Activated CD4-positive, alpha-beta T cell treated with anti-CD3 and anti-CD28 coated beads for 4 hours (primary cell): Measurements from ENCODE around the gene MTG2.

Experiments used
- DNase-seq, 2 donors: peaks; one replicate each; pipeline ENCODE4 v3.0.0-alpha.2; 2020

The MTG2 gene

DNA sequence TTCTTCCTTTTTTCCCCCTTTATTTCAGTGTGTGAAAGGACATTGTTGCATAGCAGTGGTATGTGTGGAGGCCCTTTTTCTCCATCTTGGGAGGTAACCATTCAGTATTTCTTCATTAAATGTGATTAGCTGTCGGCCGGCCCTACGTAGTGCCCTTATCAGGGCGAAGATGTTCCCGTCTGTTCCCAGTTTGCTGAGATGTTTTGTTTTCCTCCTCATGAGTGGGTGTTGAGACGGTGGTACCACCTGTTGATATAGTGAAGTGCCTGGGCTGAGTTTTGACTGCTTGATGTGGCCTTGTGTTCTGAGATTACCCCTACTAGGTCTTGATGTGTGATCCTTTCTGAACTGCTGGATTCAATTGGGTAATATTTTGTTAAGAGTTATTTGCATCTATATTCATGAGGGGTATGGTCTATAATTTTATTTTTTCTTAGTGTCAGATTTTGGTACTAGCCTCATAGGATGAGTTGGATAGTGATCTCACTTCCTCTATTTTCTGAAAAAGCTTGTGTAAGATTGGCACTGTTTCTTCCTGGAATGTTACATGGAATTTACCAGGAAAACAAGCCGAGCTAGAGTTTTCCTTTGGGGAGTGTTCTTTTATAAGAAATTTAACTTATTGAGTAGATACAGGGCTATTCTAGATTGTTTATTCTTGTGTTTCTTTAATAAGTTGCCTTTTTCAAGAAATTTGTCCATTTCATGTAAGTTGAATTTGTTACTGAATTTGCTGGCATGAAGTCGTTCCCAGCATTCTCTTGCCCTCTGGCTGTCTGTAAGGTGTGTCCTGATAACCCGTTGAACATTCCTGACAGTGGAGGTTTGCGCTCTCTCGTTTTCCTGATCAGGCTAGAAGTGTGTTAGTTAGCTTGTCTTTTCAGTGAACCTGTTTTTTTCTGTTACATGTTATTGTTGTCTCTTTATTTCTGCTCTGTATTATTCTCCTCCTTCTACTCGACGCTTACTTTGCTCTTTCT is 4.3 kb downstream of the MTG2 start:
- DNase-seq, result no peak

DNA sequence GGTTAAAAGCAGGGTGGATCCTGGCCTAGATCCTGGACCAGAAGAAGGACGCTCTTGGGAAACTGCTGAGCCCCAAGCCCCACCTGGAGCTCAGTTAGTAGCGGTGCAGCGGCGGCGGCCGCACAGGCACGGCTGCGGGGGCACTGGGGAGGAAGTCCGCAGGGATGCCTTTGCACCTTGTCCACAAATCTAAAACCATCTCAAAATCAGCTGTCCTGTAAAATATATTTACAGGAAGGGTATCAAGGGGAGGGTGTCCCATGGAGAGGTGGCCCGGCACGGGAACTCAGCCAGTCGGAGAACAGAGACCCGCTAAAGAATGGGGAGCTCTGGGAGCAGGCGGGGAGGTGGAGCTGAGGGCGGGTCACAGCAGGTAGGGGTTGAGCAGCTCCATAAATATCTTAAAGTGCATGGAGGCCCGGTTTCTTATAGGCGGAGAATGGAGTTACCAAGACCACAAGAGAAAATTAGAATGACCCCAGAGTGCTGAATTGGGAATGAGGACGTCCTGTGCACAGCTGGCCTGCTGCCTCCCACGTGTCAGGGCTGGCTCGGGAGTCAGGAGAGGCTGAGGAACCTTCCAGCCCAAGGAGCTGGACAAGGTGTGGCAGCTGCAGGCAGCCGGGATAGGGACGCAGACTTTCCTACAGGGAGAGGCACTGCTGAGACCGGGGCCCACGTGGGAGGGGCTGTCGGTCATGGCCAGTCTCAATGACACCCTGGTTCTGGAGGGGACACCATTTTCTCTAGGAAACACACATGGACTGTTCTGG is 8.0 kb downstream of the MTG2 start:
- no peak for DNase-seq

DNA sequence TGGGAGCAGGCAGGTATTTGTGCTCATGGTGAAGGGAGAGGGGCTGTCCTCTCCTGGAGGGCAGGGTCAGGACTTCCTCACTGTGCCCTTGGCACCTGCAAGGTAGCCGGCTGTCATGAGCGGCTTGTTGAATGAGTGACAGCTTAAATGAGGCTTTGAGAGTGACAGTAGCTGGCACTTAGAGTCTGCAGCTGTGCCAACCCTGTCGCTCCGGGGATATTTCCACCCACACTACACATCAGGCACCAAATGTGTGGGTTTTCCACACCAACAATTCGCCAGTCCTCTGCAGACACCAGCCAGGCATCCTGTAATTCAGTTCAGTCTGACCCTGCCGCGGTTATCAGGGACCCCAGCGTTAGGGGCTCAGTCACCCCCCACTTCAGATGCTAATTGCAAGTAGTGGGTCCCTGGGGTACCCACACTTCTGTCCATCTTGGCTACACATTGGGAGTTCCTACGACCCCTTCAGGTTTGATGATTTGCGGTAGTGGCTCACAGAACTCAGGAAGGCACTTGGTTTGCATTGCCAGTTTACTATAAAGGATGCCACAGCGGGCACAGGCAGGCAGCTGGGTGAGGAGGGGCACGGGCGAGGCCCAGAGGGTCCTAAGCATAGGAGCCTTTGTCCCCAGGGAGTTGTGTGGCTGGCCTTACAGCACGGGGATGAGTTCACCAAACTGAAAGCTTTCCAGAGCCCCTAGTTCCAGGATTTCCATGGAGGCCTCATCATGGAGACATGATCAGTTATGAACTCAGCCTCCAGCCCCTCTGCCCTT is 9.1 kb downstream of the MTG2 start:
- no peak for DNase-seq

DNA sequence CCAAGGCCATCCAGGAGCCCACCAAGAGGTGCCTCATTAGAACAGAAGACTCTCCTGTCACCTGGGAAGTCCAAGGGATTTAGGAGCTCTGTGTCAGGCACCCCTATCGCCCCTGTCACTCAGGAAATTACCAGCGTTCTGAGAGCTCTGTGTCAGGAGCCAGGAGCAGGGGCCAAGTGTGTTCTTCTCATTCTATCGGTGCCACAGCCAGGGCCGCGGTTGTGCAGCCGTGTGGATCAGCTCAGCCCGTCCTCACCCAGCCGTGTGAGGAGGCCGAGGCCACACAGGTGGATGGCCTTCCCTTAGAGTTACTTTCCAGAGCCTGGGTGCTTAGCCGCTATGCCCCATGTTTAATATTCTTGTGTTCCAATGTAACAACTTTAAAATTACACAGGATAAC is 9.8 kb downstream of the MTG2 start:
- DNase-seq, result no peak

DNA sequence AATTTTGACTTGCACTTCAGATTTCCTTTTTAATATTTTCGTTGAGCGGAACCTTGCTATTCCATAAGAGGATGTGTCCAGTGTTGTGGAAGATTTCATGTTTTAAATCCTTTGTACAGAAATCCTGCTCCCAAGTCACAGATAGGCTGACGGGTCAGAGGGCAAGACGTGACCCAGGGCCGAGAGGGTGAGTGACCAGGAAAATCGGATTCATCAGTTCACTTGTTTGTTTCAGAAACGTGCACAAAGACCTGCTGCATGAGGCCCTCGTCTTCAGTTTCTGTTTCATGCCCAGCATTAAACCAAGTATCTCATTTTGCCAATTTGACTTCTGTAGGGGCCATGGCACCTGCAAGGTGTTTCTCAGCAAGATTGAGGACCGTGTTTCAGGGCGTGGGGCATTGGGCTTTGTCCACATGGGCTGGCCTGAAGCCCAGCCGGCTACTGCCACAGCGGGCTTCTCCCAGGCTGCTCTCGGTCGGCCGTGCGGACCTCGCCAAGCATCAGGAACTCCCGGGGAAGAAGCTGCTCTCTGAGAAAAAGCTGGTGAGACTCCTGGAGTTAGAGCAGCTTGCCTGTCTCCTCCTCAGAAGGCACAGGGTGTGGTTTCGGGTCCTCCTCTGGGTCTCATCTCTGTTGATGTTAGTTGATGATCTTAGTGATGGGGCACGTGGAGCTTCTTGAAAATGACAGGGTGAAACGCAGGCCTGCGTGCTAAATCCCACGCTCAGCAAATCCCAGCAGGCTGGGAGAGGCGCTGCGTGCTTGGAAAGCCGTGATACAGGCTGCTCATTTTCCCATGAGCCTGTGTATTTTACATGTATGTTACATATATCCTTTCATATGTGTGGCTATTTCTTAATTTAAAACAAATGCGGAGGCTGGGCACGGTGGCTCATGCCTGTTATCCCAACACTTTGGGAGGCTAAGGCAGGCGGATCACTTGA is 10.5 kb downstream of the MTG2 start:
- DNase-seq, result no peak

DNA sequence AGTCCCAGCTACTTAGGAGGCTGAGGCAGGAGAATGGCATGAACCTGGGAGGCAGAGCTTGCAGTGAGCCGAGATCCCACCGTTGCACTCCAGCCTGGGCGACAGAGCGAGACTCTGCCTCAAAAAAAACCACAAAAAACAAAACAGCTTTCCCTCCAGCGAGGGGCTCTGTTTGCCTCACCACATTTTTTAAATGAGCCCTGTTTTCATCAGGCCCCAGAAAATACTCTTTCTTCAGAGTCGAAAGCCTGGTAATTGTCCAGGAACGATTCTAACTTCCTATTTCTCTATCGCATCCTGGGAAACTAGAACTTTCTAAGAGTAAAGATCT is 12.2 kb downstream of the MTG2 start:
- DNase-seq, result no peak

DNA sequence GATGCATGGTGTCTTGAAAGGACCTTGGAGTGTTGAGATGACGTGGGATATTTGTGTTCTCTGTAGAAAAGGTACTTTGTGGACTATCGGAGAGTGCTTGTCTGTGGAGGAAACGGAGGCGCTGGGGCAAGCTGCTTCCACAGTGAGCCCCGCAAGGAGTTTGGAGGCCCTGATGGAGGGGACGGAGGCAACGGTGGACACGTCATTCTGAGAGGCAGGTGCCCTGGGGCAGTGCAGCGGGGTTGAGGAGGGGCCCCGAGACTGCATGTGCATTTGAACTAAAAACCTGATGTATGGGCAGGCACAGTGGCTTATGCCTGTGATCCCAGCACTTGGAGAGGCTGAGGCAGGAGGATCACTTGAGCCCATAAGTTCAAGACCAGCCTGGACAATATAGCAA is 12.9 kb downstream of the MTG2 start:
- no peak for DNase-seq

DNA sequence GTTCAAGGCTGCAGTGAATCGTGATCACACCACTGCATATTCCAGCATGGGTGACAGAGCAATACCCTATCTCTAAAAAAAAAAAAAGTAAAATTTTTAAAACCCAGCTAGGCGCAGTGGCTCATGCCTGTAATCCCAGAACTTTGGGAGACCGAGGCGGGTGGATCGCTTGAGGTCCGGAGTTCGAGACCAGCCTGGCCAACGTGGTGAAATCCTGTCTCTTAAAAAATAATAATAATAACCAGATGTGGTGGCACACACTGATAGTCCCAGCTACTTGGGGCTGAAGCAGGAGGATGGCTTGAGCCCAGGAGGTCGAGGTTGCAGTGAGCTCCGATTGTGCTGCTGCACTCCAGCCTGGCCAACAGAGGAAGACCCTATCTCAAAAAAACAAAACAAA is 13.5 kb downstream of the MTG2 start:
- no peak for DNase-seq

DNA sequence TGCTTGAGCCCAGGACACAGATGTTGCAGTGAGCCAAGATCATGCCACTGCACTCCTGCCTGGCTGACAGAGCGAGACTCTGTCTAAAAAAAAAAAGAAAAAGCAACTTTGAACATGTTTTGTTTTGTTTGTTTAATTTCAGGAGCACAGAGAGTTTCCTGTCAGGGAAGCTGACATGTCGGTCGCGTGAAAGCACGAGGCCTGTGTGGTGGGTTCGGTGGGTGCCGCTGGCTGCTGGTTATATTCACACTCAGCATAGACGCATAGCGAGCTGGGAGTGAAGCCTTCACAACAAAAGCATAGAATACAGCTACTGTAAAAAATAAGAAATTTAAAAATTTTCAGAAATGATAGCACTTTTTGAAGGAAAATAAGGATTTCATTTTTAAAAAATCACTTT is 14.5 kb downstream of the MTG2 start:
- DNase-seq, result no peak

DNA sequence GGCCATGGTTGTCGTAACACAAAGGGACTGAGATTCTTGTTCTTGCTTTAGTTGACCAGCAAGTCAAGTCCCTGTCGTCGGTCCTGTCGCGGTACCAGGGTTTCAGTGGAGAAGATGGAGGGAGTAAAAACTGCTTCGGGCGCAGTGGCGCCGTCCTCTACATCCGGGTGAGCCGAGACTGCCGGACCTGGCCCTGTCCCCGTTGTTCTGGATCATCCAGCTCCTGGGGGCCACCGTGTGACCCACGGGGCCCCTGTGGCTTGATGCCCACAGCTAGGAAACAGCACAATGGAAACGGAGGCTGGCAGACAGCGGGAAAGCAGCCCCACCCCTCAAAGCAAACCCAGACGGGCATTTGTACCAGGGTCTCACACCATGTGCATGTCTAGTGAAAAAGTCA is 15.0 kb downstream of the MTG2 start:
- no peak for DNase-seq

DNA sequence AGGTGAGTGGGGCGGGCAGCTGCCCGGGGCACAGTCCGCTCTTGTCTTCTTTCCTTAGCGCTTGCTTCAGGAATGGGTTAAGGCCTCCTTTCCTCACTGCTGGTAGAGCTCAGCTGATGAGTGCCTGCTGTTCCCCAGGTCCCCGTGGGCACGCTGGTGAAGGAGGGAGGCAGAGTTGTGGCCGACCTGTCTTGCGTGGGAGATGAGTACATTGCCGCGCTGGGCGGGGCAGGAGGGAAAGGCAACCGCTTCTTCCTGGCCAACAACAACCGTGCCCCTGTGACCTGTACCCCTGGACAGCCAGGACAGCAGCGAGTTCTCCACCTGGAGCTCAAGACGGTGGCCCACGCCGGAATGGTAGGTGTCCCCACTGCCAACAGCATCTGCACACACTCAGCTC is 15.7 kb downstream of the MTG2 start:
- DNase-seq, result no peak

DNA sequence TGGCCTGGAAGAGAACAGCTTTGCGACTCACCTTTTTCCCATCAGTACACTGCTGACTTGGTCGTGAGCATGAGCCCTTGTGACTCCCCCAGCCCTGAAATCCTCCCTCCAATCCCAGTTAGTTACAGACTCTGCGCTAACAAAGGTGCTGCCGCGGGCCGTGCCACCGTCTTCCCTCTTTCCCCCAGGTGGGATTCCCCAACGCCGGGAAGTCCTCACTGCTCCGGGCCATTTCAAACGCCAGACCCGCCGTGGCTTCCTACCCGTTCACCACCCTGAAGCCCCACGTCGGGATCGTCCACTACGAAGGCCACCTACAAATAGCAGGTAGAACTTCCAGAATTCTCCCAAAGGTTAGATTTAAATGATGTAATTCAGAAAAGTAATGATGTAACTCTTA is 16.1 kb downstream of the MTG2 start:
- no peak for DNase-seq

DNA sequence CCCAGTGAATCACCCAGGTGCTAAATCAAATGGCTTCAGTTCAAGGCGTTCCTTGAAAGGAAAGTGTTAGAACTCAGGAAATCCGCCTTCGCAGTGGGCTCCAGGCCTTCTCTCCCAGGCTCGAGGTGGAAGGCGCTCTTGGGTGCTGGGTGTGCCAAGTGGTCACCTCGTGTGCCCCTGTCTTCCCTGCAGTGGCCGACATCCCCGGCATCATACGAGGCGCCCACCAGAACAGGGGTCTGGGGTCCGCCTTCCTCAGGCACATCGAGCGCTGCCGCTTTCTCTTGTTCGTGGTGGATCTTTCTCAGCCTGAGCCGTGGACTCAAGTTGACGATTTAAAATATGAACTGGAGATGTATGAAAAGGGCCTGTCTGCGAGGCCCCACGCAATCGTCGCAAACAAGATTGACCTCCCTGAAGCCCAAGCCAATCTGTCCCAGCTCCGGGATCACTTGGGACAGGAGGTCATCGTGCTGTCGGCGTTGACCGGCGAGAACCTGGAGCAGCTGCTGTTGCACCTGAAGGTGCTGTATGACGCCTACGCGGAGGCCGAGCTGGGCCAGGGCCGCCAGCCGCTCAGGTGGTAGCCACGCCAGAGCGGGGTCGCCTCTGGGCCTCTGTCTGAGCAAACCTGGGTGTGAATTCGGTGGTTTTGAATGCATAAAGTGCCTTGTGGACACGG is 17.8 kb downstream of the MTG2 start:
- no peak for DNase-seq

DNA sequence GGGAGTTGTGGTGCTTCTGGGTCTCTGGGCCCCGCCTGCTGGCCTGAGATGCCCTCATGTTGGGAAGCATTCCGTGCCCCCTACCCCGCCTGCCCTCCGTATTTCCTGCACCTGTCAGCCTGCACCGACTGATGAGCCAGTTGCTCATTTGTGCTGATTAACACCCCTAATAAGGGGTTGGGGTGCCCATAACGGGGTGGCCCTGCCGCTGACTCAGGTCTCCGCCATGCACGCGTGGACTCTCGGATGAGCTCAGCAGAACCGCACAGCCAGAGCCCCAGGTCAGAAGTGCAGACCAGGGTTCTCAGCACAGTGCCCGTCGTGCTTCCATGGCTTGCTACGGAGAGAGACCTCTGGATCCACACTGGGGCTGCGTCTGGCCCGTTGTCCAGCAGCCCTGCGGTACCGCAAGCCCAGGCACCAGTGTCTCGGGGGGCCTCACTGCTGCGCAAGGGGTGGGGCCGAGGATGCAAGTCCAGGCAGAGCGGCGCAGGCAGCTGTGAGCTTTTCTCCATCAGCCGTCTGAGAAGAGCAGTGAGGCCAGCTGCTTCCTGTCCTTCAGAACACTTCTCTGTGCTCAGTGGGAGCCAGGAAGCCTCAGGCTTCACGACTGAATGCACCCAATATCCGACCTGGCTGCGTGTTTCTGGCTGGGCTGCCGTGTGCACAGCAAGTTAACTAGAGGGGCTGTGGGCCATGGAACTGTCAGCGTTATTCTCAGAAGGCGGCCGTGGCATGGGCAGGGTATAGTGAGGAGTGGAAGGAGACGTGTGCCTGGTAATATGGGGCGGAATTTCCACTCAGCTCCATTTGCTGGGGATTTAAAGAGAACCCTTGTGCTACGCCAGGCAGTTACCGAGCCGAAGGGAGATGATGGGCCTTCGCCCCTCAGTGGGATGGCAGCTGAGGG is 18.6 kb downstream of the MTG2 start:
- DNase-seq, result no peak

DNA sequence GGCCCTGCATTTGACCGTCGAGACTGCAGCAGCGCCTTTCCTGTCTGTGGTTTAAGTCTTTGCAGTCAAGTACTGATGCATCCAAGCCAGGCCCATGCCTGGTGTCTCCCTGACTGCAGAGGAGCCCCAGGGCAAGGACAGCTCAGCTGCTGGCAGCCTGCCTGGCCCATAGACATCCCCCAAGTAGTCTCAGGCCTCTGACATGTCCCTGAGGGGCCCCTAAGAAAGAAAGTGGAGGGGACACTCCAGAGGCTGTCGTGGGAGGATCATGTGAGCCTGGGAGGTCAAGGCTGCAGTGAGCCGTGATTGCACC is 19.2 kb downstream of the MTG2 start:
- no peak for DNase-seq

DNA sequence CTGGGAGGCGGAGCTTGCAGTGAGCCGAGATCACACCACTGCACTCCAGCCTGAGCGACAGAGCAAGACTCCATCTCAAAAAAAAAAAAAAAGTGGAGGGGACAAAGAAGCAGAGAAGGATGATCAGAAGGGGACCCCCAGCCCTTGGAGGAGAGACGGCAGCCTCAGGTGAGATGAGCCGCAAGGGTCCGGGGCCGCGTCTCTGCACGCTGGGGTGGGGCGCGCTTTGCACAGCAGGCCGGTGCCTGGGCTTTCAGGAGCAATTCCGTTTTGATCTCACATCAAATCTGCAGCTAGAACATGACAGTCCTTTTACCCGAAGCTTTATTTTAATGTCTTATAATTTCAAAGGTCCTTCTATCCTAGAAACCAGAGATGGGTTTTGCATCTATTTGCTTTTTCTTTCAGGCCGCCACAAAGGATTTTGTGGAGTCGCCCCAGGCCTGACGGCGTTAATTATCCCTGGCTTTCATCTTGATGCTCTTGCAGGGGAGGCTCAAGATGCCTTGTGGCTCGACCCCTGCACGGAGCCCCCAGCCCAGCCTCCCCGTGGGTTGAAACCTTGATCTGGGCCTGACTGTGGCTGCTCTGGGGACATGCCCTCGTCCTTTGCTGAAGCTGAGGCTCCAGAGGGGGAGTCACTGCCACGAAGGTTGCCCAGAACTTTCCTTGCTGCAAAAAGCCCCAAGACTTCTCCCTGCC is 20.0 kb downstream of the MTG2 start:
- no peak for DNase-seq

DNA sequence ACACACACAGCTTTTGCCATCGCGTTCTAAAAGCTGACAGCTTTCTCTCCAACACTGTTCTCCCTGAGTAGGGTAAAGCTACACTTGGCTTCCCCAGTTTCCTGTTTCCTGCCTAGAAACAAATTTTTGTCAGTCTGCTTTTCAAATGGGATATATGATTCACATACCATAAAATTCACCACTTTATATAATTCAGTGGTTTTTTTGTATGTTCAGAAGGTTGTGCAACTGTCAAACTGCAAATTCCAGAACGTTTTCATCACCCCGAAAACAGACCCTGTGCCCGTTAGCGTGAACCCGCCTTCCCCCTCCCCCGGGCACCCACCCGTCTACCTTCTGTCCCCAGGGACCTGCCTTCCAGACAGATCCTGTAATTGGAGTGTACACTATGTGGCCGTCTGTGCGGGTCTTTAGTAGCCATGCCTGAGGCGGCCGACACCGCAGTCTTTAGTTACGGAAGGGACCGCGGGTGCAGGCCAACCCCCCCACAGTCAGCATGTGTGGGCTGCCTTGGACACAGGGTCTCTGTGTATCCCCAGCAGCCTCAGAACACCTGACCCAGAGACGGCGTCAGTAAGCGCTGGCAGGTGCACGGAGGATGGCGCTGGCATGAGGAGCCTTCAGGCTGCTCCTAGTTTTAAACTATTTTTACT is 20.7 kb downstream of the MTG2 start:
- no peak for DNase-seq

DNA sequence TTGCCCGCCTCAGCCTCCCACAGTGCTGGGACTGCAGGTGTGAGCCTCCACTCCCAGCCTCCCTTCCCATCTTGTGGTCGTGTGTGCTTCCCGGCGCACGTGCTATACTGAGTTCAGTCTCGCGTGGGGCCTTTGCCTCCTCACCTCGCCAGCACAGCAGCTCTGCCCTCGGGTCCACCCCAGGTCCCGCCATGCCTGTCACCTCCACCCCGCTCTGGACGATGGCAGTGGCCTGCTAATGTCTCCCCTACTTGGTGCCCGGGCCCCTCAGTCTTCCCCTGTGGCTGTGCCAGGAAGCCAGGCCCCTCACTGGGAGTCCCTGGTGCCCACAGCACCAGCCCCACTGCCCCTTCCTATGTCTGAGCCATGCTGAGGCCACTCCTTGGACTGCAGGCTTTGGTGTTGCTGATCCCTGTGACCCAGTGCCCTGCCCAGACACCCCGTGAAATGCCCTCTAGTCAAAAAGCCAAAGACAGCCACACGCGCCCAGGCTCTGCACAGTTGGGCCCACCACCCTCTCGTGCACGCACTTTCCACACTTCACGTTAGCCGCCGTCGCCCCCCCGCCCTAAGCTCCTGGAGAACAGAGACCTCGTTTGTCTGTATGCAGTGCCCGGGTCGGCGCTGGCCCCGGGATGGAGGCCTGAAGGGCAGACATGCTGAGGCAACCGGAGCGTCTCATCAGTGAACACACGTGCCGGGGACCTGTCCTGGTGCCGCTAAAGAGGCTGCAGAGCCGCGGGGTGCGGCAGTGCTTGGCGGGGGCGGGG is 23.0 kb downstream of the MTG2 start:
- DNase-seq, result no peak

DNA sequence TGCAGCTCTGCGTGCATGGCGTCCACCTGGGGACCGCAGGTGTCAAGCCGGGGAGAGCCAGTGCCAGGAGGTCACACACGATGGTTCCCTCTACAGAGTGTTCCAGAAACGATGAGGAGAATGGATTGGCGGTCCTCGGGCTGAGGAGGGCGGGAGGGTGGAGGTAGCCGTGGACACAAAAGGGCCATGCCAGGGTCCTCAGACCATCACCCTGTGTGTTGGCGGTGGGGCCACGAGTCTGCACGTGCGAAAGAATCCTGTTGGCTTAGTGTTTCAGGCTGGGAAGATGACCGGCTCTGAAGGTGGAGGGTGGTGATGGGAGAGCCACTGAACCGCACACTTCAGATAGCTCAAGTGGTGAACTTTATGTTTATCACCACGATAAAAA is 23.6 kb downstream of the MTG2 start:
- no peak for DNase-seq
